CMK (cell line): Measurements from ENCODE around the gene MGAT3.

Experiments
- DNase-seq: peaks from one replicate; pipeline ENCODE4 v3.0.0-alpha.2; 2010; ENCODE audit warnings: low read depth

MGAT3 gene

GRCh38 chr22:39450258-39450955, 6.4 kb upstream of the MGAT3 start:
- no peak for DNase-seq

GRCh38 chr22:39452740-39453040, 4.1 kb upstream of the MGAT3 start:
- peak; percentile 96 for DNase-seq

- DNase-seq, result no peak
These were observed 2.9 kb upstream of the MGAT3 start for GRCh38 chr22:39453765-39454378.

- peak; percentile 73 for DNase-seq
These were observed 2.4 kb upstream of the MGAT3 start for GRCh38 chr22:39454385-39454871.

GRCh38 chr22:39457198-39457555, 365 bp downstream of the MGAT3 start:
- no peak for DNase-seq

GRCh38 chr22:39457556-39458443, 988 bp downstream of the MGAT3 start:
- DNase-seq, result no peak

- no peak for DNase-seq
These were observed 1.8 kb downstream of the MGAT3 start for GRCh38 chr22:39458444-39459083.

GRCh38 chr22:39459681-39460080, 2.9 kb downstream of the MGAT3 start:
- no peak for DNase-seq

- DNase-seq, result peak; percentile 90
These were observed 5.8 kb downstream of the MGAT3 start for GRCh38 chr22:39462443-39463221.

- no peak for DNase-seq
These were observed 6.5 kb downstream of the MGAT3 start for GRCh38 chr22:39463277-39463676.

- DNase-seq, result no peak
These were observed 7.1 kb downstream of the MGAT3 start for GRCh38 chr22:39463931-39464390.

- DNase-seq, result no peak
These were observed 9.6 kb downstream of the MGAT3 start for GRCh38 chr22:39466228-39467006.

- DNase-seq, result no peak
These were observed 10.6 kb downstream of the MGAT3 start for GRCh38 chr22:39467390-39467895.

- no peak for DNase-seq
These were observed 11.9 kb downstream of the MGAT3 start for GRCh38 chr22:39468487-39469325.

- DNase-seq, result no peak
These were observed 12.5 kb downstream of the MGAT3 start for GRCh38 chr22:39469326-39469680.

GRCh38 chr22:39469681-39470450, 13.1 kb downstream of the MGAT3 start:
- no peak for DNase-seq

- no peak for DNase-seq
These were observed 13.9 kb downstream of the MGAT3 start for GRCh38 chr22:39470451-39471291.
